ENCODE results near the gene ZBTB11.
A peak's percentile ranks its signal among the peaks of the same experiment; 100 is the strongest.
"Not testable (repeated sequence)": the region's sequence is repeated elsewhere in the genome, so short reads cannot be mapped to it uniquely, and the experiment has no call there.

ZBTB11 gene

DNA sequence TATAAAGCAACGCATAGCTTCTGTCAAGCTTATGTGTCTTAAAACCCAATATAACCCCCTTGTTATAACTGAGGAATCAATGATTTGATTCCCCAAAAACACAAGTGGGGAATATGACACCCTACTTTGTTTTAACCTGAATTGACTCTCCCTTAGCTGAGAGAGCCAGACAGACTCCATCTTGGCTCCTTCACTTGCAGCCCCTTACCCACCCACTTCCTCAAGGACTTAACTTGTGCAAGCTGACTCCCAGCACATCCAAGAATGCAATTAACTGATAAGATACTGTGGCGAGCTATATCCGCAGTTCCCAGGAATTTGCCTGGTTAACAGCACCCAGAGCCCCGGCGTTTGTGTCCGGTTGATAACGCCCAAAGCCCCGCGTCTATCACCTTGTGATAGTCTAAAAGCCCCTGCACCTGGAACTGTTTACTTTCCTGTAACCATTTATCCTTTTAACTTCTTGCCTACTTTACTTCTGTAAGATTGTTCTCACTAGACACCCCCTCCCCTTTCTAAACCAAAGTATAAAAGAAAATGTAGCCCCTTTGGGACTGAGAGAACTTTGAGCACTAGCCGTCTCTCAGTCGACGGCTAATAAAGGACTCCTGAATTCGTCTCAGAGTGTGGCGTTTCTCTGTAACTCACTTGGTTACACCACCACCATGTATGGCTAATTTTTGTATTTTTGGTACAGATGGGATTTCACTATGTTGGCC, 35.4 kb downstream of the ZBTB11 start:
- DNase-seq = not testable (repeated sequence)

DNA sequence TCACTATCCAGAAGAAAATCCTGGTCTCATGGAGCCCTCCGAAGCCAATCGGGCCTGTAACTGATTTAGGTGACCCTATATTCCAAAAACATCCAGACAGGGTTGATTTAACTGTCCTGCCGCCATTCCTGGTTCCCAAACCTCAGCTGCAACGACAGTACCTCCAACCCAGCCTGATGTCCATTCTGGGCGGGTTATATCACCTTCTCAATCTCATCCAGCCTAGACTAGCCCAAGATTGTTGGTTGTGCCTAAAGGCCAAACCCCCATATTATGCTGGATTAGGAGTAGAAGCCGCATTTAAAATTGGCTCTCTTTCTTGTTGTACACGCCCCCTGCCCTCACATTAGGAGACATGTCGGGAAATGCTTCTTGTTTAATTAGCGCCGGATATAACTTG, 36.7 kb downstream of the ZBTB11 start:
- DNase-seq = no peak

DNA sequence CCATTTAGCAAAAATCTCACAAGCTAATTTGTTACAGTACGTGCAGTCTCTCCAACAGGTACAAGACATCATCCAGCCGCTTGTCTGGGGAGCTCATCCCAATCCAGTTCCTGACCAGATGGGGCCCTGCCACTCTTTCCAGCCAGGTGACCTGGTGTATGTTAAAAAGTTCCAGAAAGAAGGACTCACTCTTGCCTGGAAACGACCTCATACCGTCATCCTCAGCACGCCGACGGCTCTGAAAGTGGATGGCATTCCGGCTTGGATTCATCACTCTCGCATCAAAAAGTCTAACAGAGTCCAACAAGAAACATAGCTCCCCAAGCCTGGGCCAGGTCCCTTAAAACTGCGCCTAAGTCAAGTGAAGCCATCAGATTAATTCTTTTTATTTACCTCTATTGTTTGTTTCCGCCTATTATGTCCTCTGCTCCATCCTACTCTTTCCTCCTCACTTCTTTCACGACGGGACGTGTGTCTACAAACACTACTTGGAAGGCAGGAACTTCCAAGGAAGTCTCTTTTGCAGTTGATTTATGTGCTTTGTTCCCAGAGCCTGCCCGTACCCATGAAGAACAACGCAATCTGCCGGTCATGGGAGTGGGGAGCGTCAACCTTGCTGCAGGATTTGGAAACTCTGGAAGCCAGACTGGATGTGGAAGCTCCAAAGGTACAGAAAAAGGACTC, 37.5 kb downstream of the ZBTB11 start:
- DNase-seq = no peak

DNA sequence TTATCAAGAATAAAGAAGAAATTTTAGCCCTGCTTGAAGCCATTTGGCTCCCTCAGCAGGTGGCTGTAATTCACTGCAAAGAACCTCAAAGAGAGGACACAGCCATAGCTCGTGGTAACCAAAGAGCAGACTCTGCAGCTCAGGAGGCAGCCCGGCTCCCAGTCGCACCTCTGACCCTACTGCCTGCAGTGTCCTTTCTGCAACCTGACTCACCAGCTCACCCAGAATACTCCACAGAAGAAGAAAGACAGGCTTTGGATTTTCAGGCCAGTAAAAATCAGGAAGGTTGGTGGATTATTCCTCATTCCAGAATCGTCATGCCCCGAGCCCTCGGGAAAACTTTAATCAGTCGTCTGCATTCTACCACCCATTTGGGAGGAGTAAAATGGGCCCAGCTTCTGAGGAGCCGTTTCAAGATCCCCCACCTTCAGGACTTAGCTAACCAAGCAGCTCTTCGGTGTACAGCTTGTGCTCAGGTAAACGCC, 38.6 kb downstream of the ZBTB11 start:
- no peak for DNase-seq

DNA sequence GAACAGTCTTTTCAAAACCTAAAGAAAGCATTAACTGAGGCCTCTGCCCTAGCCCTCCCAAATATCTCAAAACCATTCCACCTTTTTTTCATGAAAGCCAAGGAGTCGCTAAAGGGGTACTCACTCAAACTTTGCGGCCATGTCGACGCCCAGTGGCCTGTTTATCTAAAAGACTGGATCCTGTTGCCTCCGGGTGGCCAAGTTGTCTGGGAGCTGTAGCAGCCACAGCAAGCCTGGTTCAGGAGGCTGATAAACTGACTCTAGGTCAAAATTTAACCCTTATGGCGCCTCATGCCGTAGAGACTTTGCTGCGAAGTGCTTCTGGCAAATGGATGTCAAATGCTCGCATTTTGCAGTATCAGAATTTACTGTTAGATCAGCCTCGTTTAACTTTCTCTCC, 39.5 kb downstream of the ZBTB11 start:
- no peak for DNase-seq

DNA sequence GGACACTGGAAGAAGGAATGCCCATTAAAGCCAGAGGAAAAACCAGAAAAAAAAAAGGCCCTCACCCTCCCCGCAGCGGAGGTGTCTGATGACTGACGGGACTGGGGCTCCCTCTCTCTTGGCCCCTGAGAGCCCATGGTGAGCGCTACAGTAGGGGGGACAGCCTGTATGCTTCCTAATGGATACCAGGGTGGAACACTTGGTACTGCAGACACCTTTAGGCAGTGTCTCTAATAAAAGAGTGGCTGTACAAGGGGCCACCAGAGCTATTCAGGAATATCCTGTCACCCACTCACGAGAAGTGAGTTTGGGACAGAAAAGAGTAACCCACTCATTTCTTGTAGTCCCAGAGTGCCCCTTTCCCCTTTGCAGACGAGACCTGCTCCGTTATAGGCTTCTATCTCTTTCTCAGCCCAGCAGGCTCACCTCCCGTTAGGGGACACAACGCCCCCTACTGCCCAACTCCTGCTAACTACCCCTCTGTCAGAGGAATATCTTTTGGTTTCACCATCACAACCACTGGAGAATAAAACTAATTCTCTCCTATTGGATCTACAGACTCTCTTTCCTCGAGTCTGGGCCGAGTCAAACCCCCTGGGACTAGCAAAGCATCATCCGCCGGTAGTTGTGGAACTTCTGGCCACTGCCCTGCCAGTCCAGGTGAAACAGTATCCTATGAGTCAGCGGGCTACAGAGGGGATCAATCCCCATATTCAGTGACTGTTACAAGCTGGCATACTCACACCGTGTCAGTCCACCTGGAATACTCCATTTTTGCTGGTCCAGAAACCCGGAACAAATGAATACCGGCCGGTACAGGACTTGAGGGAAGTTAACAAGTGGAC, 40.8 kb downstream of the ZBTB11 start:
- DNase-seq = peak; percentile 86

DNA sequence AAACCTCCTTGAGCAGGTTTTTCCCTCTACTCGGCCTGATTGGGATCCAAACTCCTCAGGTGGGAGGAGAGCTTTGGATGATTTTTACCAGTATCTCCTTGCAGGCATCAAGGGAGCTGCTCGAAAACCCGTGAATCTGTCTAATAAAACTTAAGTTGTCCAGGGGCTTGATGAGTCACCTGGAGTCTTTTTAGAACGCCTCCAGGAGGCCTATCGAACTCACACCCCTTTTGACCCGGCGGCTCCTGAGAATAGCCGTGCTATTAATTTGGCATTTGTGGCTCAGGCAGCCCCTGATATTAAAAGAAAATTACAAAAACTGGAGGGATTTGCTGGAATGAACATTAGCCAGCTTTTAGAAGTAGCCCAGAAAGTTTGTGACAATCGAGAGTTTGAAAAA, 41.6 kb downstream of the ZBTB11 start:
- no peak for DNase-seq

DNA sequence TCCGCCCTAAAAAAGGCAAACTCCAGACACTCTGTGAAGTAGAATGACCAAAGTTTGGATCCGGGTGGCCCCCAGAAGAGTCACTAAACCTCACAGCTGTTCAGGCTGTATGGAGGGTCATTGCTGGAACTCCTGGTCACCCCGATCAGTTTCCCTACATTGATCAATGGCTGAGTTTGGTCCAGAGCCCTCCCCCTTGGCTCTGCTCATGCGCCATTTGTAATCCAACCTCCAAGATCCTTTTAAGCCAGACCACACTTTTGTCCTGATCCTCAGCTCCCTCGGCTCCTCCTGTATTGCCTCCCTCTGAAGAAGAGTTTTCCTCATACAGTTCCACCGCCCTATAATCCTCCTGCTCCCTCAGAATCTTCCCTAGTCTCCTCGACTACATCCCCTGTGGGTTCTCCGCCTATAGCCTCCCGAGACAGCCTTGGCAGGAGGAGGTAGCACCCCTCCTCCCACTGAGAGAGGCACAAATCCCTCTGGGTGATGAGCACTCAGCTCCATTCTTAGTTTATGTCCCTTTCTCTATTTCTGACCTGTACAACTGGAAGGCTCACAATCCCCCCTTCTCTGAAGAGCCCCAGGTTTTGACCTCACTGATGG, 42.2 kb downstream of the ZBTB11 start:
- DNase-seq = no peak

DNA sequence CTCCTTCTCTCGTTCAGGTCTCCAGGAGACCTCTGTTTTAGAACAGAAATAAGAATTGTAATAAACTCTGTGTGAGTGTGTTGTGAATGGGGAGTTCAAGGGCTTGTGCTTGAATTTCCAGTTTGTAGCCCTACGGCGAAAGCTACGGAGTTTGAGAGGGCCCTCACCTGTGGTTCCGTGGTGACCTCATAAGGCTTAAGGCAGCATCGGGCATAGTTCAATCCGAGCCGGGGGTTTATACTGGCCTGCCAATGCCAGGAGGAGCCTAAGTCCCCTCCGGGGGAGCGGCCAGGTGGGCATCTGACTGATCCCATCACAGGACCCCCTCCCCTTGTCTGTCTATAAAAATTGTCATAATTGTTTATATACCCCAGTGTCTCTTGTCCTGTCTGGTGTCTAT, 43.7 kb downstream of the ZBTB11 start:
- DNase-seq = no peak

DNA sequence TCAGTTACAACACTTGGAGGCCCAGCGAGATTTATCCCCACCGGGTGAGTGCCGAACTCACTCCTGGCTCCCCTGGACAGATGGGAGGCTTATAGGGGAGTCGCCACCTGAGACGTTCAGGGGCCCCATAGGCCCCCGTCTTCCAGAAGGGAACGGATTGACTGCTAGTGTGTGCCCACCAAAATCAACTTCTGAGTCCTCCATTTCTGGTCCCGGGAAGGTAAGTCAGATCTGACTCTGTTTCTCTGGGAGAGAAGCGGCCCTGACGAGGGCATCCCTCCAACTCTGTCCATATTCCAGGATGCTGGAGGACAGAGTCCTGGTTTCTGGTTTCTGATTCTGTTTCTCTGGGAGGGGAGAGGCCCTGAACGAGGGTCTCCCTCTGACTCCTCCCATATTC, 44.3 kb downstream of the ZBTB11 start:
- DNase-seq = no peak

DNA sequence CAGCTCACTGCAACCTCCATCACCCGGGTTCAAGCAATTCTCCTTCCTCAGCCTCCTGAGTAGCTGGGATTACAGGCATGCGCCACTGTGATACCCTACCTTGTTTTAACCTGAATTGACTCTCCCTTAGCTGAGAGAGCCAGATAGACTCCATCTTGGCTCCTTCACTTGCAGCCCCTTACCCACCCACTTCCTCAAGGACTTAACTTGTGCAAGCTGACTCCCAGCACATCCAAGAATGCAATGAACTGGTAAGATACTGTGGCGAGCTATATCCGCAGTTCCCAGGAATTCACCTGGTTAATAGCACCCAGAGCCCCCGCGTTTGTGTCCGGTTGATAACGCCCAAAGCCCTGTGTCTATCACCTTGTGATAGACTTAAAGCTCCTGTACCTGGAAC, 45.0 kb downstream of the ZBTB11 start:
- not testable (repeated sequence) for DNase-seq

DNA sequence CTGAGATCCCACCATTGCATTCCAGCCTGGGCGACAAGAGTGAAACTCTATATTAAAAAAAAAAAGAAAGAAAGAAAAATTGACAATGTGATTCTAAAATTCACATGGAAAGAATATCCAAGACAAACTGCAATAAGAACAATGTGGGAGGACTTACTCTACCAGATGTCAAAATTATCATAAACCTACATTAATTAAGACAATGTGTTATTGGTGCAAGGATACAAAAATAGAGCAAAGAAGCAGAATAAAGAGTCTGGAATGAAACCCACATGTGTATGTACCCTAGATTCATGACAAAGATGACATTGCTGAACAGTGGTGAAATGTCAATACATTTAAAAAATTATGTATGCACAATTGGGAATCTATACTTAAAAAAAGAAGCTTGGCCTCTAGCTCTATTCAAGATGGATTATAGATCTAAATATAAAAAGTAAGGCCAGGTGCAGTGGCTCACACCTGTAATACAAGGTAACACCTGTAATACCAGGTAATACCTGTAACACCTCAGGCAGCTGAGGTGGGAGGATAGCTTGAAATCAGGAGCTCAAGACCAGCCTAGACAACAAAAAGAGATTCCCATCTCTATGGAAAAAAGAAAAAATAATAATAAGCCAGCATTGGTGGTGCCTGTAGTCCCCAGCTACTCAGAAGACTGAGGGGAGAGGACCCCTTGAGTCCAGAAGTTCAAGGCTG, 45.7 kb downstream of the ZBTB11 start:
- DNase-seq = no peak

DNA sequence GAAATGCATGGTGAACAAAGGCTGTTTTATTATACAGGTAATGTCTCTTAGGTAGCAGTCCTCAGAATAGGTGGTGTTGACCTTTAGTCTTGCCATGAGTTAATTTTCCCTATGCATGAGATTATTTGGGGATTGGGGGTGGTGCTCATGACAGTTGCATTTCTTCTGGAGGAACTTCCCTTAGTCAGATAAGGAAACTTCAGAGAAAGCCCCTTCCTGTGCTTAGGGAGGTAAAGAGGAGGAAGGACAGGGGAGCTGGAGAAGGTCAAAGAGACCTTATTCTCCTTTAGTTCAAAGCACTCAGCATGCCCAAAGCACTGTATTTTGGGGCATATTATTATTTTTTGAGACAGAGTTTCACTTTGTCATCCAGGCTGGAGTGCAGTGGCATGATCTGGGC, 47.7 kb downstream of the ZBTB11 start:
- no peak for DNase-seq

DNA sequence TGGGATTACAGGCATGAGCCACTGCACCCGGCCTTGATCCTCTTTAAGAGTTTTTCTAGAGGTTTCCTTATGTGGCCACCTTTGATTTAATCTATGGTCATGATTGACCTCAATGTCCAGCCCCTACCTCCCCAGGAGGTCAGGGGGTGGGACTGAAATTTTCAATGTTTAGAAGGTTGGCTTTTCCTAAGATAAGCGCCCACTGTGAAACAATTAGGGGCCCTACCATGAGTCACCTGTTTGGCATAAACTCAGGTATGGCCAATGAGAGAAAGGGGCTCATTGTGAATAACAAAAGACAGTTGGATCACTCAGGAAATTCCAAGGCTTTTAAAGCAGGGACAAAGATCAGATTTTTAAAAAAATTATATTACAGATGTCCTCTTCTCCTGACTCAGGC, 51.1 kb downstream of the ZBTB11 start:
- no peak for DNase-seq

DNA sequence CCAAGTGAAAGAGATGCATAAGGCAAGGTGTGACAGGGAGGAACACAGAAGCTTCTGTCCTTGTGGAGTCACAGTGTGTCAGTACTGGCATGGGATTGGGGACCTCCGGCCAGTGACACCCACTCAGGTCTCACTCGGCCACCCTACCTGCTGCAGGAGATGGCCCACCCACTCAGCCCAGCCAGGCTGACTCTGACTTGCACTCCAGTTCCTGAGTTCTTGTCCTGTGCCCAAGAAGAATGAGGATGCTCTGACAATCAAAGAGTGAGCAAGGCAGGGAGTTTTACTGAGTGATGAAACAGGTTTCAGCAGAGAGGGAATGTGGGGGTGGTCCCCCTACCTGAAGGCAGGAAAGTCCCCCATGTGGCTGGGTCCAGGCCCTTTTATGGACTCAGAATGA, 52.1 kb downstream of the ZBTB11 start:
- DNase-seq = no peak

DNA sequence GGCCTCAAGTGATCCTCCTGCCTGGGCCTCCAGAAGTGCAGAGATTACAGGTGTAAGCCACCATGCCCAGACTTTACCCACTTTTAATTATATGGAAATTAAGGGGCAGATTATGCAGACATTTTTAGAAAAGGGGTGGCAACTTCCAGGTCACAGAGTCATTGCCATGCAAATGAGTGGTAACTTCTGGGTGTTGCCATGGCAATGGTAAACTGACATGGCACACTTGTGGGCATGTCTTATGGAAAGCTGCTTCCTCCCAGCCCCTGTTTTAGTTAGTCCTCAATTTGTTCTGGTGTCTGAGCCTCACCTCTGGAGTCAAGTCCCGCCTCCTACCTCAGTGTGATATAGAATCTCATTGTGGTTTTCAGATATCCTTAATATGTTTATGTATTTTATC, 53.3 kb downstream of the ZBTB11 start:
- DNase-seq = no peak

DNA sequence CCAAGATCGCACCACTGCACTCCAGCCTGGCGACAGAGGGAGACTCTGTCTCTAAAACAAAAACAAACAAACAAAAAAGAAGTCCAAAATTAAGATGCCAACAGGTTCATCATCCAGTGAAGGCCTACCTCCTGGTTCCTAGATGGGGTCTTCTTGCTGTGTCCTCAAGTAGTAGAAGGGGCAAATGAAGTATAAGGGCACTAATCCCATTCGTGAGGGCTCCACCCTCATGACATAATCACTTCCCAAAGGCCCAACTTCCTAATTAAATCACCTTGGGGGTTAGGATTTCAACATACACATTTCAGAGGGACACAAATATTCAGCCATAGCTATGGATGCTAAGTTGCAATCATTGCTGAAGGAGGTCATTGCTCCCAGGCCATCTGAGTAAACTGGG, 57.2 kb downstream of the ZBTB11 start:
- no peak for DNase-seq

DNA sequence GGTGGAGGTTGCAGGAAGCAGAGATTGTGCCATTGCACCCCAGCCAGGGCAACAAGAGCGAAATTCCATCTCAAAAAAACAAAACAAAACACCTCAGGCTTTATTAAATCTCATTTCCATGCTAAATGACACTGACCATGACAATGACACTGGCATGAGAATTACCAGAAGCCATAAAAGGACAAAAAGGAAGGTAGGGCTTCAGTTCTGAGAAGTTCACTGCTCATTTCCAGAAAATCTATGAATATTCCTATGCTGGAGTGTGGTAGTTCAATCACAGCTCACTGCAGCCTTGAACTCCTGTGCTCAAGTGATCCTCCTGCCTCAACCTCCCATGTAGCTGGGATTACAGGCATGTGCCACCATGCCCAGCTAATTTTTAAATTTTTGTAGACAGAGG, 58.2 kb downstream of the ZBTB11 start:
- DNase-seq = no peak

DNA sequence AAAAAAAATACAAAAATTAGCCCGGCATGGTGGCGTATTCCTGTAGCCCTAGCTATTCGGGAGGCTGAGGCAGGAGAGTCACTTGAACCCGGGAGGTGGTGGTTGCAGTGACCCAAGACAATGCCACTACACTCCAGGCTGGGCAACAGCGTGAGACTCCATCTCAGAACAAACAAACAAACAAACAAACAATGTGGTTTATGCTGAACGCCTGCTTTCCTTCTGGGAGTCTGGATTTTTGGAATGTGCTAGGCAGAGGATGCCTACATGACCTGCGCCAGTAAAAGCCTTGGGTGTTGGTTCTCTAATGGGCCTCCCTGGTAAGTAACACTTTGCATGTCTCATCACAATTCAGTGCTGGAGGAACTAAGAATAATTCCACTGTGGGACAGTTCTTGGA, 59.5 kb downstream of the ZBTB11 start:
- no peak for DNase-seq

DNA sequence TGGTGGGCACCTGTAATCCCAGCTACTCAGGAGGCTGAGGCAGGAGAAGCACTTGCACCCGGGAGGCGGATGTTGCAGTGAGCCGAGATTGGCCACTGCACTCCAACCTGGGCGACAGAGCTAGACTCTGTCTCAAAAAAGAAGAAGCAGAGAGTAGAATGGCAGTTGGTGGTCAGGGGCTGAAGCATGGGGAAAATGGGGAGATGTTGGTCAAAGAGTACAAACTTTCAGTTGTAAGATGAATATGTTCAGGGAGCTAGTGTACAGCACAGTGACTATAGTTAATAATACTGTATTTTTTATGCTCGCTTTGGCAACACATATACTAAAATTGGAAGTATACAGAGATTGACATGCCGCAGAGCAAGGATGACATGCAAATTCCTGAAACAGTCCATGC, 61.4 kb downstream of the ZBTB11 start:
- no peak for DNase-seq

DNA sequence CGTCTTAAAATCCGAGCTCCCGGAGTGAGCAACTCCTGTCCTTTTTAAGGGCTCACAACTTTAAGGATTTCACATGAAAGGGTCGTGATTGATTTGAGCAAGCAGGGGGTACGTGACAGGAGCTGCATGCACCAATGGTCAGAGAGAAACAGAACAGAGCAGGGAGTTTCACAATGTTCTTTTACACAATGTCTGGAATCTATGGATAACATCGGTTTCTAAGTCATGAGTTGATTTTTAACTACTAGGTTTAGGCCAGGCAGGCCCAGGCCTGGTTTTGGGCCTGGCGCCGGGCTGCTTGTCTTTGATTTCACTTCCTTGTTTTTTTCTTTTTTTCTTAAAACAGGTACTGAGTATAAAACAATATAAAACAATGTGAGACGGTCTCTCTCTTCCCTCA, 63.9 kb downstream of the ZBTB11 start:
- not testable (repeated sequence) for DNase-seq

DNA sequence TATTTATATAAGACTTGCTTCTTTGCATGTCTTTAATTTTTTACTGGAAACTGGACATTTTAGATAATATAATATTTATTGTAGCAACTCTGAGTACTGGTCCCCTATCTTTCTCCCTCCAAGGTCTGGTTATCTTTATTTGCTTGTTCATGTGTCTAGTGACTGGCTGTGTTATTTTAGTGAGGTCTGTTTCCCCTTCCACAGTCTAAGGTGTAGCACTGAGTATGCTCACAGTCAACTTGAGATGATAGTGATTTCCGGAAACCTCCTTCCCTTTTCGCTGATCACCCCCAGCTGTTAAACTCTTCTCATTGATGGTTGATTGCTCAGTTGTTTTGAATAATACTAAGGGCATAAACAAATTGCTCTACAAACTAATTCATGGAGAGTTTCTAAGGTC, 65.9 kb downstream of the ZBTB11 start:
- no peak for DNase-seq

DNA sequence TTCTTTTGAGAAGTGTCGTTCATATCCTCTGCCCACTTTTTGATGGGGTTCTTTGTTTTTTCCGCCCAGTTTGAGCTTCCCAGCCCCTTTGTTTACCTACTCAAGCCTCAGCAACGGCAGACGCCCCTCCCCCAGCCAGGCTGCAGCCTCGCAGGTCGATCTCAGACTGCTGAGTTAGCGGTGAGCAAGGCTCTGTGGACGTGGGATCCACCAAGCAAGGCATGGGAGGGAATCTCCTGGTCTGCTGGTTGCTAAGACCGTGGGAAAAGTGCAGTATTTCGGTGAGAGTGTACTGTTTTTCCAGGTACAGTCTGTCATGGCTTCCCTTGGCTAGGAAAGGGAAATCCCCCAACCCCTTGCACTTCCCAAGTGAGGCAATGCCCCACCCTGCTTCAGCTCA, 71.5 kb downstream of the ZBTB11 start:
- not testable (repeated sequence) for DNase-seq

Measured in stimulated activated CD8-positive, alpha-beta memory T cell treated with anti-CD3 and anti-CD28 coated beads, Interleukin-4, amount 100 ng/mL, for 48 hours (primary cell).